ENCODE results near the gene VWA8. TPM values are rescaled to one million over a fixed set of nuclear protein-coding genes. Genes with fewer than 3 reads are reported as not detected.

Gene VWA8
- polyA plus RNA-seq, 1 of the 3 experiments (the other 2 are of a cell fraction): 5.5 TPM

DNA sequence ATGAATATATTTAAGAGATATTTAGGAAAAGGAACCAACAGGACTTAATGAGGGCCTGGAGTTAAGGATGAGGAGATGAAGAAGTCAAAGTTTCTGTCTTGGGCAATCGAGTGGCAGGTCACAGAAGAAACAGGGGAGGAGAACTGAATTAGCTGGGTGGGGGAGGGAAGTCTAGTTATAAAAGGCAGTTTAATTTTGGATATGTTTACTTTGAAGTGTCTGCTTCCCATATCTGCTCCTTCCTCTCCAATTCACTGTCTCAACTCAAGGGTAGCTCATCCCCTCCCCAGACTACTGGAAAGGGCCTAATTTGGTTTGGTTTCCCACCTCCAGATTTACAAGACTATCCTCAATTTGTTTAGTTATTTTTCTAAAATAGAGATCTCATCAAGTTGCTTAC, 195.9 kb downstream of the VWA8 start:
- Histone ChIP-seq H3K4me2 (no peak overlapping the region), H3F3A (replicated peaks; ENCODE audit: insufficient read depth) (no peaks in the 10 kb centered on the region), H3K27me3 (ENCODE audit: insufficient read depth) (no peaks in the 10 kb centered on the region), H3K36me3 (replicated peaks in 1 of 2; ENCODE audit: control insufficient read depth in 1 of 2, insufficient read depth in 2 of 2, low read length in 1 of 2) (peaks cover 7 to 9% of the 10 kb centered on the region in 2 experiments), H4K20me1 (ENCODE audit: insufficient read depth) (no peaks in the 10 kb centered on the region), H3K9me2 (no peaks in the 10 kb centered on the region), H3K4me3 (ENCODE audit: low read depth in 2 of 2, low read length in 1 of 2) (no peak overlapping the region), H3K9me3 (no peaks in the 10 kb centered on the region), H3K4me1 (ENCODE audit: control insufficient read depth in 1 of 2, insufficient read depth in 2 of 2, low read depth in 1 of 2, low read length in 1 of 2) (no peaks in the 10 kb centered on the region; a peak in 1 of 4 replicates), H3K27ac (ENCODE audit: low read depth in 2 of 2, low read length in 1 of 2) (no peak overlapping the region), H2AFZ (ENCODE audit: low read depth) (no peak overlapping the region), H3K79me2 (ENCODE audit: insufficient read depth) (no peaks in the 10 kb centered on the region), H3K9ac (no peak overlapping the region)
- 100% methylated on average over 1 of the region's 1 CpG for WGBS (ENCODE audit: low lambda C conversion rate)
- no peak for TF ChIP-seq EP300 (IDR thresholded peaks at IDR 0.05; ENCODE audit: borderline replicate concordance in 1 of 2, low read depth in 1 of 2, low read length in 1 of 2)
- no peak for TF ChIP-seq GATA2 (CRISPR knock-in tag; IDR thresholded peaks at IDR 0.05)
- TF ChIP-seq SIN3A (IDR thresholded peaks at IDR 0.05; ENCODE audit: borderline replicate concordance, low read depth, low read length): no peak
- TF ChIP-seq MXI1 (IDR thresholded peaks at IDR 0.05; ENCODE audit: low read depth, low read length): no peak
- TF ChIP-seq, protein P1, sequence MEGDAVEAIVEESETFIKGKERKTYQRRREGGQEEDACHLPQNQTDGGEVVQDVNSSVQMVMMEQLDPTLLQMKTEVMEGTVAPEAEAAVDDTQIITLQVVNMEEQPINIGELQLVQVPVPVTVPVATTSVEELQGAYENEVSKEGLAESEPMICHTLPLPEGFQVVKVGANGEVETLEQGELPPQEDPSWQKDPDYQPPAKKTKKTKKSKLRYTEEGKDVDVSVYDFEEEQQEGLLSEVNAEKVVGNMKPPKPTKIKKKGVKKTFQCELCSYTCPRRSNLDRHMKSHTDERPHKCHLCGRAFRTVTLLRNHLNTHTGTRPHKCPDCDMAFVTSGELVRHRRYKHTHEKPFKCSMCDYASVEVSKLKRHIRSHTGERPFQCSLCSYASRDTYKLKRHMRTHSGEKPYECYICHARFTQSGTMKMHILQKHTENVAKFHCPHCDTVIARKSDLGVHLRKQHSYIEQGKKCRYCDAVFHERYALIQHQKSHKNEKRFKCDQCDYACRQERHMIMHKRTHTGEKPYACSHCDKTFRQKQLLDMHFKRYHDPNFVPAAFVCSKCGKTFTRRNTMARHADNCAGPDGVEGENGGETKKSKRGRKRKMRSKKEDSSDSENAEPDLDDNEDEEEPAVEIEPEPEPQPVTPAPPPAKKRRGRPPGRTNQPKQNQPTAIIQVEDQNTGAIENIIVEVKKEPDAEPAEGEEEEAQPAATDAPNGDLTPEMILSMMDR (IDR thresholded peaks at IDR 0.05): no peak
- no peak for TF ChIP-seq USF2 (IDR thresholded peaks at IDR 0.05; ENCODE audit: borderline replicate concordance, low read depth, low read length)
- no peak for TF ChIP-seq PBX3 (IDR thresholded peaks at IDR 0.05)
- no peak for TF ChIP-seq RFX5 (IDR thresholded peaks at IDR 0.05; ENCODE audit: low read length)
- TF ChIP-seq GABPA (IDR thresholded peaks at IDR 0.05; ENCODE audit: low read depth): no peak
- no peak for TF ChIP-seq MEF2A (IDR thresholded peaks at IDR 0.05; ENCODE audit: borderline replicate concordance, low read depth)
- no peak for TF ChIP-seq FOXJ3 (CRISPR knock-in tag; IDR thresholded peaks at IDR 0.05)
- no peak for TF ChIP-seq FOXM1 (IDR thresholded peaks at IDR 0.05; ENCODE audit: low read depth)
- no peak for TF ChIP-seq TAF1 (IDR thresholded peaks at IDR 0.05; ENCODE audit: borderline replicate concordance, low read depth, low read length)
- TF ChIP-seq NFIC (IDR thresholded peaks at IDR 0.05; ENCODE audit: borderline replicate concordance): no peak
- no peak for TF ChIP-seq TEAD4 (IDR thresholded peaks at IDR 0.05; ENCODE audit: borderline replicate concordance, insufficient read depth)
- no peak for DNase-seq
- CTCF ChIA-PET: no interaction called here
- POLR2A ChIA-PET: no interaction called here

- Histone ChIP-seq H3K4me2 (no peak overlapping the region), H2AFZ (ENCODE audit: low read depth) (no peak overlapping the region), H3K4me1 (ENCODE audit: control insufficient read depth in 1 of 2, insufficient read depth in 2 of 2, low read depth in 1 of 2, low read length in 1 of 2) (no peaks in the 10 kb centered on the region; a peak in 1 of 4 replicates), H3K9me2 (no peaks in the 10 kb centered on the region), H4K20me1 (ENCODE audit: insufficient read depth) (no peaks in the 10 kb centered on the region), H3K27ac (ENCODE audit: low read depth in 2 of 2, low read length in 1 of 2) (no peak overlapping the region), H3K9ac (no peak overlapping the region), H3K36me3 (replicated peaks in 1 of 2; ENCODE audit: control insufficient read depth in 1 of 2, insufficient read depth in 2 of 2, low read length in 1 of 2) (peaks cover 11 to 12% of the 10 kb centered on the region in 2 experiments), H3K9me3 (no peaks in the 10 kb centered on the region), H3K4me3 (ENCODE audit: low read depth in 2 of 2, low read length in 1 of 2) (no peak overlapping the region), H3K79me2 (ENCODE audit: insufficient read depth) (no peaks in the 10 kb centered on the region), H3F3A (replicated peaks; ENCODE audit: insufficient read depth) (no peaks in the 10 kb centered on the region), H3K27me3 (ENCODE audit: insufficient read depth) (no peaks in the 10 kb centered on the region)
- TF ChIP-seq CHD2 (IDR thresholded peaks at IDR 0.05; ENCODE audit: low read length, partially characterized antibody) (no peak), NFIC (IDR thresholded peaks at IDR 0.05; ENCODE audit: borderline replicate concordance) (no peak), USF2 (IDR thresholded peaks at IDR 0.05; ENCODE audit: borderline replicate concordance, low read depth, low read length) (no peak), GATA2 (CRISPR knock-in tag; IDR thresholded peaks at IDR 0.05) (no peak), SIN3A (IDR thresholded peaks at IDR 0.05; ENCODE audit: borderline replicate concordance, low read depth, low read length) (no peak), YY1 (IDR thresholded peaks at IDR 0.05; ENCODE audit: low read depth) (no peak), RFX5 (IDR thresholded peaks at IDR 0.05; ENCODE audit: low read length) (no peak), EZH2phosphoT487 (IDR thresholded peaks at IDR 0.05; ENCODE audit: borderline replicate concordance, low read depth) (no peak), FOXJ3 (CRISPR knock-in tag; IDR thresholded peaks at IDR 0.05) (no peak)
- POLR2A ChIA-PET: no interaction called here
- CTCF ChIA-PET: no interaction called here
- WGBS (ENCODE audit: low lambda C conversion rate): 95% methylated on average over 4 of the region's 4 CpGs
- no peak for DNase-seq
Observed at GRCh38 chr13:41764558-41764957, 196.4 kb downstream of the VWA8 start.
